KMS-11 (cell line): Measurements from ENCODE around the gene HSD17B2.

Experiments
- H2AFZ ChIP-seq: fragments of 200-600 bp; sonication (generic); 2 replicates; pipeline ENCODE4 v1.6.1; 2016; ENCODE audit warnings: antibody characterized with exemption, mixed run types, low read depth
- H3K27ac ChIP-seq: fragments of 200-600 bp; sonication (generic); 2 replicates; pipeline ENCODE4 v1.6.1; 2016; ENCODE audit warnings: mild to moderate bottlenecking, mixed run types
- H3K27me3 ChIP-seq: fragments of 200-600 bp; sonication (generic); 2 replicates; pipeline ENCODE4 v1.6.1; 2017; ENCODE audit warnings: mild to moderate bottlenecking, low read depth, mixed run types, moderate library complexity; ENCODE audit not compliant: insufficient read depth
- H3K36me3 ChIP-seq: fragments of 200-600 bp; sonication (generic); 2 replicates; pipeline ENCODE4 v1.6.1; 2017; ENCODE audit warnings: mild to moderate bottlenecking, mixed run types; ENCODE audit not compliant: insufficient read depth
- H3K4me1 ChIP-seq: fragments of 200-600 bp; sonication (generic); 2 replicates; pipeline ENCODE4 v1.6.1; 2016; ENCODE audit warnings: mild to moderate bottlenecking, low read depth, mixed run types; ENCODE audit not compliant: poor library complexity, severe bottlenecking
- H3K4me2 ChIP-seq: fragments of 200-600 bp; sonication (generic); 2 replicates; pipeline ENCODE4 v1.7.0; 2016; ENCODE audit warnings: mild to moderate bottlenecking, mixed run types
- H3K4me3 ChIP-seq: fragments of 200-600 bp; sonication (generic); IDR thresholded peaks from 2 replicates; pipeline ENCODE4 v1.6.1; 2017; ENCODE audit warnings: low read depth, low read length, mixed read lengths; ENCODE audit not compliant: insufficient read depth
- H3K79me2 ChIP-seq: fragments of 200-600 bp; sonication (generic); 2 replicates; pipeline ENCODE4 v1.6.1; 2016; ENCODE audit warnings: low read depth, mixed run types; ENCODE audit not compliant: insufficient read depth
- H3K9ac ChIP-seq: fragments of 200-600 bp; sonication (generic); 2 replicates; pipeline ENCODE4 v1.6.1; 2016; ENCODE audit warnings: mild to moderate bottlenecking, mixed run types
- H4K20me1 ChIP-seq: fragments of 200-600 bp; sonication (generic); 2 replicates; pipeline ENCODE4 v1.6.1; 2016; ENCODE audit warnings: mild to moderate bottlenecking, mixed run types; ENCODE audit not compliant: insufficient read depth
- TF ChIP-seq, protein P1 (sequence below): fragments of 200-600 bp; sonication (generic); conservative IDR thresholded peaks from 2 replicates; pipeline ENCODE4 v1.6.1; 2017; ENCODE audit warnings: low read depth, mild to moderate bottlenecking, antibody characterized with exemption, low read length, moderate library complexity, mixed read lengths

Gene HSD17B2

DNA sequence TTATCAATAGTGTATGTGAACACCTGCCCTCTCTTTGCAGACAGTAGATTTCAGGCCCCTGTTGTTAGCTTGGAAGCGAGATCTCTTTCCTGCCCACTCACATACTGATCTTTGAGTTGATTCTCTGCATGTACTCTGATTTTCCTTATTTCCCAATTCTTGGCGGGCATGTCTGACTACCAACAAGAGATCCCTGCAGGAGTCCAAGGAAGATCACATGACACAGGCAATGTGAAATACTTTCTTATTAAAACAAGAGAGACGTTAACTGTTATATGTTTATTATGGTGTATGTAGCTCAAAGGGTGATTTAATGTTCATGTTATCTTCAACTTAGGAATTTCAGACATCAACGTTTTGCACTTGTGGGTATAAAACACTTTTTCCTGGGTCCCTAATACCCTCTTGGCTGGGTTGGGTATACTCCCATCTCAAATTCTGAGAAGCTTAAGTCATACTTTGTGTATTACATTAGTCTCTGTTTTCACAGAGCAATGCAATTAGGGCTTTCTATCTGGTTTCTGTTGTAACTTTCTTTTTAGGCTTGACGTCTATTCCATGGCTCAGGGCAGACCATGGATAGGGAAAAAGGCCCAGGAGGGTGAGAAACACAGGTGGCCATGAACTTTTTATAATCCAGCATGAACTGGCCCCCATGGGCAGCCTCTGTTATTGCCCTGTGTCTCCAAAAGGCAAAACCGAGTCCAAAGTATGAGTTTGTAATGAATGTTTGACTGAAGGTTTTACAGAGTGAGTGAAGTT is 32.2 kb downstream of the HSD17B2 start:
- Histone ChIP-seq H3K27me3 (no peaks in the 10 kb centered on the region), H3K79me2 (no peaks in the 10 kb centered on the region), H3K4me3 (no peak overlapping the region), H3K36me3 (no peaks in the 10 kb centered on the region), H4K20me1 (no peaks in the 10 kb centered on the region), H3K27ac (no peak overlapping the region), H2AFZ (no peak overlapping the region), H3K4me1 (no peaks in the 10 kb centered on the region), H3K4me2 (no peak overlapping the region), H3K9ac (no peak overlapping the region)
- TF ChIP-seq, protein P1, sequence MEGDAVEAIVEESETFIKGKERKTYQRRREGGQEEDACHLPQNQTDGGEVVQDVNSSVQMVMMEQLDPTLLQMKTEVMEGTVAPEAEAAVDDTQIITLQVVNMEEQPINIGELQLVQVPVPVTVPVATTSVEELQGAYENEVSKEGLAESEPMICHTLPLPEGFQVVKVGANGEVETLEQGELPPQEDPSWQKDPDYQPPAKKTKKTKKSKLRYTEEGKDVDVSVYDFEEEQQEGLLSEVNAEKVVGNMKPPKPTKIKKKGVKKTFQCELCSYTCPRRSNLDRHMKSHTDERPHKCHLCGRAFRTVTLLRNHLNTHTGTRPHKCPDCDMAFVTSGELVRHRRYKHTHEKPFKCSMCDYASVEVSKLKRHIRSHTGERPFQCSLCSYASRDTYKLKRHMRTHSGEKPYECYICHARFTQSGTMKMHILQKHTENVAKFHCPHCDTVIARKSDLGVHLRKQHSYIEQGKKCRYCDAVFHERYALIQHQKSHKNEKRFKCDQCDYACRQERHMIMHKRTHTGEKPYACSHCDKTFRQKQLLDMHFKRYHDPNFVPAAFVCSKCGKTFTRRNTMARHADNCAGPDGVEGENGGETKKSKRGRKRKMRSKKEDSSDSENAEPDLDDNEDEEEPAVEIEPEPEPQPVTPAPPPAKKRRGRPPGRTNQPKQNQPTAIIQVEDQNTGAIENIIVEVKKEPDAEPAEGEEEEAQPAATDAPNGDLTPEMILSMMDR: no peak

DNA sequence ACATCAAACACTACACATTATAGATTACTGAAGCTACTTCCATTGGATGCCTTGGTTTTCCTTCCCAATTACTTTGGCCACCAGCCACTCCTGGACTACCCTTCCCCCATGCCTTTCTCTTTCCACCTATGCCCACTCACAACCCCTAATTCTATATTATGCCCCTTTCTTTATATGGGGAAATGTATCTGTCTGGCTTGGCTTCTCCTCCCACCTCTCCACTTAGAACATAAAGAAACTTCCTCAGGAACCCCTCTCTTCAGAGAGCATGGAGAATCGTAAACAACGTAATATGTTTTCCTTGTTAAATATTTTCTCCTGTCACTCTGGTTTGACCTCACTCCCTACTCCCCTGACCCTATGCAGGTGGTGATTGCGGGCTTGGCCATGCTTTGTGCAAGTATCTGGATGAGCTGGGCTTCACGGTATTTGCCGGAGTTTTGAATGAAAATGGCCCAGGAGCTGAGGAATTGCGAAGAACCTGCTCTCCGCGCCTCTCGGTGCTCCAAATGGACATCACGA is 32.8 kb downstream of the HSD17B2 start:
- Histone ChIP-seq H4K20me1 (no peaks in the 10 kb centered on the region), H3K79me2 (no peaks in the 10 kb centered on the region), H3K27me3 (no peaks in the 10 kb centered on the region), H3K4me2 (no peak overlapping the region), H3K27ac (no peak overlapping the region), H3K4me3 (no peak overlapping the region), H3K4me1 (no peaks in the 10 kb centered on the region), H2AFZ (no peak overlapping the region), H3K9ac (no peak overlapping the region), H3K36me3 (no peaks in the 10 kb centered on the region)
- TF ChIP-seq, protein P1: no peak

DNA sequence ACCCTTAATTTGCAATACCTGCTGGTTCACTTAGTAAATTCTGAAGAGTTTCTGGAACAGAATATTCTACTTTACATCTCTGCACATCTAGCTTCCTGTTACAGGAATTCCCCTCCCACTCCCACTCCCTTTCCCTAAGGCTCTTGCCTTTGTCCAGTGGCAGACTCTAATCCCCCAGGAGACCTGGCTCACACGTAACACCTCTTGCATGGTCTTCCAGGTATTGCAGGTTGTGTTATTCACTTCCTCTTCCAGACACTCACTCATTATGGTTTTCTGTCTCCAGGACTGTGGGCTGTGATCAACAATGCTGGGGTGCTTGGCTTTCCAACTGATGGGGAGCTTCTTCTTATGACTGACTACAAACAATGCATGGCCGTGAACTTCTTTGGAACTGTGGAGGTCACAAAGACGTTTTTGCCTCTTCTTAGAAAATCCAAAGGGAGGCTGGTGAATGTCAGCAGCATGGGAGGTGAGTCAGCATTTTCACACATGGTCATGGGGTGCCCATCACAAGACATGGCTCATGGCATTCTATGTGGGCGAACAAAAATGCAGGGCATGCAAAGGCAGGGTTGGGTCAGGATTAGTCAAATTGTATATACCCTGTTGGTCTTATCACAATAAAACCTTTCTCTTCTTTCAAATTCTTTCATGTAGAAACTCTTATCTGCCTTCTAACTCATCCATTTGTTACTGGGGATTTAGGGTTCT is 35.8 kb downstream of the HSD17B2 start:
- no peaks in the 10 kb centered on the region for H3K36me3 ChIP-seq

DNA sequence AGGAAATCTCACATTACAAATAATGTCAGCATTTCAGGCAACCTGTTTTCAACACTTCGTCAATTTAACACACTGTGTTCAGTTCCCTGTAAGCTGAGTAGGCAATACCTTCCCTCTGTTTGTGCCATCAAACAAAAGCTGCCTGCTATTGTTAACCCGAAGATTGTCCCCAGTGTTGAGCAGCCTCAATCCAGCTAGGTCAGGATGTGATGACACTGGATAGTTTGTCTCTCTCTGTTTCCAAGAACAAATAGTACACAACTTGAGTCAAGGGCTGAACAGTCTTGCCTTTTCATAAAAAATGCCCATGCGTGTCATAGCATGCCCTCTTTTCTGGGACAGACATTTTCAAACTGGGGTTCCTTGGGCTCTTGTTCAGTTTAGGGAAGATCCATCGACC is 36.4 kb downstream of the HSD17B2 start:
- no peak overlapping the region for H3K4me3 ChIP-seq
- H2AFZ ChIP-seq: no peak overlapping the region
- H3K27ac ChIP-seq: no peak overlapping the region
- H3K79me2 ChIP-seq: no peaks in the 10 kb centered on the region
- H3K27me3 ChIP-seq: no peaks in the 10 kb centered on the region
- no peak overlapping the region for H3K4me2 ChIP-seq
- no peaks in the 10 kb centered on the region for H3K4me1 ChIP-seq
- H4K20me1 ChIP-seq: no peaks in the 10 kb centered on the region
- TF ChIP-seq, protein P1: no peak
- no peaks in the 10 kb centered on the region for H3K36me3 ChIP-seq
- no peak overlapping the region for H3K9ac ChIP-seq

More for the DNA sequence above, 35.8 kb downstream of the HSD17B2 start:
- no peak overlapping the region for H3K4me2 ChIP-seq
- no peaks in the 10 kb centered on the region for H3K27me3 ChIP-seq
- H3K27ac ChIP-seq: no peak overlapping the region
- H2AFZ ChIP-seq: no peak overlapping the region
- no peak overlapping the region for H3K4me3 ChIP-seq
- H4K20me1 ChIP-seq: no peaks in the 10 kb centered on the region
- no peaks in the 10 kb centered on the region for H3K79me2 ChIP-seq
- no peak overlapping the region for H3K9ac ChIP-seq
- TF ChIP-seq, protein P1: no peak
- no peaks in the 10 kb centered on the region for H3K4me1 ChIP-seq
